OCI-LY7 (cell line): ENCODE data around the gene CCDC27. TPM values are rescaled to one million over a fixed set of nuclear protein-coding genes. Genes with fewer than 3 reads are reported as not detected.

Experiments used
- BruUV-seq: library from RNA; stranded (reverse); fragments of 400-500 nt; replicated peaks from 2 replicates; lab custom pipeline; 2021; lab: Mats Ljungman, UMichigan
- CTCF ChIA-PET: fragments of 300-600 bp; sonication (Branson Sonifier 250); formaldehyde crosslinking; loops from one replicate; lab custom pipeline; 2022; ENCODE audit warnings: antibody characterized with exemption; ENCODE audit not compliant: unreplicated experiment; lab: Charles Lee
- POLR2A ChIA-PET: fragments of 300-600 bp; sonication (Branson Sonifier 250); formaldehyde crosslinking; loops from one replicate; lab custom pipeline; 2022; ENCODE audit warnings: antibody characterized with exemption; lab: Charles Lee
- DNase-seq: peaks from one replicate; pipeline ENCODE4 v3.0.0-alpha.2; 2015; ENCODE audit warnings: low spot score
- H2AFZ ChIP-seq: fragments of 200-600 bp; sonication (generic), shearing (Covaris generic); 2 replicates; pipeline ENCODE4 v1.6.1; 2014; ENCODE audit warnings: mild to moderate bottlenecking, antibody characterized with exemption, low read length, moderate library complexity
- H3K27ac ChIP-seq: fragments of 200-600 bp; sonication (generic); 2 replicates; pipeline ENCODE4 v1.5.1; 2014; ENCODE audit warnings: mixed run types, low read depth, mild to moderate bottlenecking, moderate library complexity, low read length, inconsistent platforms; ENCODE audit not compliant: poor library complexity, severe bottlenecking
- H3K36me3 ChIP-seq: fragments of 200-600 bp; sonication (generic); 2 replicates; pipeline ENCODE4 v1.6.1; 2014; ENCODE audit warnings: mild to moderate bottlenecking, antibody characterized with exemption, low read length, moderate library complexity, mixed read lengths; ENCODE audit not compliant: insufficient read depth
- H3K4me1 ChIP-seq: fragments of 200-600 bp; sonication (generic); 2 replicates; pipeline ENCODE4 v1.5.1; 2014; ENCODE audit warnings: mild to moderate bottlenecking, low read length; ENCODE audit not compliant: insufficient read depth, poor library complexity, severe bottlenecking
- H3K4me2 ChIP-seq: fragments of 200-600 bp; sonication (generic); 2 replicates; pipeline ENCODE4 v1.6.1; 2014; ENCODE audit warnings: mild to moderate bottlenecking, low read length
- H3K4me3 ChIP-seq: fragments of 200-600 bp; sonication (generic); 2 replicates; pipeline ENCODE4 v1.5.1; 2014; ENCODE audit warnings: mild to moderate bottlenecking, low read depth, low read length; ENCODE audit not compliant: poor library complexity, severe bottlenecking
- H3K79me2 ChIP-seq: fragments of 200-600 bp; sonication (generic); 2 replicates; pipeline ENCODE4 v1.6.1; 2016; ENCODE audit warnings: low read depth, mild to moderate bottlenecking, low read length, moderate library complexity, mixed read lengths; ENCODE audit not compliant: insufficient read depth
- H3K9me2 ChIP-seq: fragments of 200-600 bp; sonication (generic); 2 replicates; pipeline ENCODE4 v1.6.1; 2016; ENCODE audit warnings: mild to moderate bottlenecking, low read length, mixed read lengths; ENCODE audit not compliant: insufficient read depth
- H3K9me3 ChIP-seq: fragments of 200-600 bp; sonication (generic); 2 replicates; pipeline ENCODE4 v1.6.1; 2014; ENCODE audit warnings: mild to moderate bottlenecking, mixed run types, low read length, mixed read lengths
- H4K20me1 ChIP-seq: fragments of 200-600 bp; sonication (generic); 2 replicates; pipeline ENCODE4 v1.6.1; 2014; ENCODE audit warnings: mild to moderate bottlenecking, antibody characterized with exemption, low read length, moderate library complexity, mixed read lengths; ENCODE audit not compliant: insufficient read depth
- CTCF ChIP-seq: fragments of 200-600 bp; sonication (generic); conservative IDR thresholded peaks from 2 replicates; pipeline ENCODE4 v1.5.1; 2014; ENCODE audit warnings: mild to moderate bottlenecking, antibody characterized with exemption, low read length, moderate library complexity, mixed read lengths
- EZH2phosphoT487 ChIP-seq: fragments of 200-600 bp; sonication (generic); IDR thresholded peaks from 2 replicates; pipeline ENCODE4 v1.6.1; 2018; ENCODE audit warnings: low read depth, borderline replicate concordance, mild to moderate bottlenecking, mixed run types, antibody characterized with exemption, low read length, moderate library complexity, mixed read lengths
- intact Hi-C: fragments of 100-400 bp; cut with micrococcal nuclease; formaldehyde crosslinking; loops from one replicate; pipeline ENCODE4 v1.10.0; 2022; ENCODE audit not compliant: unreplicated experiment
- total RNA-seq, 2 experiments: library from RNA; depleted of rRNA in 1 of 2; stranded (reverse); fragments of >200 nt in 1 of 2; shearing (Covaris generic) in 1 of 2; gene quantifications; 2 replicates each; pipeline ENCODE4 v1.2.3, GENCODE V29; 2014 to 2022

CCDC27 gene
- total RNA-seq, 2 experiments from 2014 or later = not detected

- no peak for TF ChIP-seq CTCF
- no peak for TF ChIP-seq EZH2phosphoT487
- ChIA-PET CTCF (no interaction called here), POLR2A (no interaction called here)
- H2AFZ ChIP-seq = no peak overlapping the region
- no peak for DNase-seq
- no peak overlapping the region for H3K4me2 ChIP-seq
- H3K4me1 ChIP-seq = no peaks in the 10 kb centered on the region
- intact Hi-C loops = no loop called here
- no peak overlapping the region for H3K27ac ChIP-seq
- no peaks in the 10 kb centered on the region for H4K20me1 ChIP-seq
- BruUV-seq = no TSS peak
- no peaks in the 10 kb centered on the region for H3K9me2 ChIP-seq
- H3K4me3 ChIP-seq = no peak overlapping the region
- no peaks in the 10 kb centered on the region for H3K9me3 ChIP-seq
- no peaks in the 10 kb centered on the region for H3K79me2 ChIP-seq
- H3K36me3 ChIP-seq = no peaks in the 10 kb centered on the region
Measured at GRCh38 chr1:3733094-3733882, 19.0 kb upstream of the CCDC27 start.

- intact Hi-C loops = no loop called here
- TF ChIP-seq EZH2phosphoT487 (no peak), CTCF (no peak)
- Histone ChIP-seq H3K4me3 (no peak overlapping the region), H3K4me2 (no peak overlapping the region), H3K36me3 (no peaks in the 10 kb centered on the region), H3K9me2 (no peaks in the 10 kb centered on the region), H3K9me3 (no peaks in the 10 kb centered on the region), H3K27ac (no peak overlapping the region), H2AFZ (no peak overlapping the region), H3K4me1 (no peaks in the 10 kb centered on the region), H3K79me2 (no peaks in the 10 kb centered on the region), H4K20me1 (no peaks in the 10 kb centered on the region)
- no TSS peak for BruUV-seq
- ChIA-PET POLR2A (no interaction called here), CTCF (no interaction called here)
- DNase-seq = no peak
Measured at GRCh38 chr1:3733883-3734589, 18.2 kb upstream of the CCDC27 start.

GRCh38 chr1:3734602-3735001 lies 17.6 kb upstream of the CCDC27 start:
- Histone ChIP-seq H3K36me3 (no peaks in the 10 kb centered on the region), H2AFZ (no peak overlapping the region), H3K4me1 (no peaks in the 10 kb centered on the region), H3K4me3 (no peak overlapping the region), H3K9me2 (no peaks in the 10 kb centered on the region), H3K4me2 (no peak overlapping the region), H3K27ac (no peak overlapping the region), H3K79me2 (no peaks in the 10 kb centered on the region), H4K20me1 (no peaks in the 10 kb centered on the region), H3K9me3 (no peaks in the 10 kb centered on the region)
- no peak for TF ChIP-seq EZH2phosphoT487
- no peak for TF ChIP-seq CTCF
- CTCF ChIA-PET = no interaction called here
- POLR2A ChIA-PET = no interaction called here
- no peak for DNase-seq
- no TSS peak for BruUV-seq
- intact Hi-C loops = no loop called here
